ENCODE measurements around the gene GLT8D1. TPM values are rescaled to one million over a fixed set of nuclear protein-coding genes. Genes with fewer than 3 reads are reported as not detected.

Gene GLT8D1
- total and polyA plus RNA-seq, 7 donors, result 9.2 to 47.4 (median 31.5) TPM

DNA sequence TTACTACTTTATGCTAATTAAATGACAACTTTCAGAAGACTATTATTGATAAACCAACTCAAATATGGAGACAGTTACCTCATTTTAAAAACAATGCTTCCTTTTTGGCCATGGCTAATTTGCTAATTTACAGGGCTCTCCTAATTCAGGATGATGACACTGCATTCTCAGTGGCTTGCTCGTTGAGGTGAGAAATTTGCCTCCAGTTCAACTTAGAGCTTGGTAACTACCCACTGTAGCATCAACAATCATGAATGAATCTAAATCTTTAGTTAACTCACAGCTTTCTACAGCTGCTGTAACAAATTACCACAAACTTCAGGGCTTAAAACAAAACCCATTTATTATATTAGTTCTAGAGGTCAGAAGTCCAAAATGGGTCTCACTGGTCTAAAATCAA lies 33.9 kb downstream of the GLT8D1 start:
- Histone ChIP-seq H3K36me3 (peaks cover 6 to 68% (median 13%) of the 10 kb centered on the region in 4 donors), H3K4me1 (peaks cover 0 to 22% (median 17%) of the 10 kb centered on the region in 4 donors), H3K4me3 (no peak overlapping the region), H3K27ac (peak overlapping the region in 3 of 4 donors; percentile 51 to 63 (median 57)), H3K9me3 (no peaks in the 10 kb centered on the region), H3K27me3 (no peaks in the 10 kb centered on the region)
- TF ChIP-seq POLR2AphosphoS5 (IDR thresholded peaks at IDR 0.05), result no peak
- TF ChIP-seq, protein P1, sequence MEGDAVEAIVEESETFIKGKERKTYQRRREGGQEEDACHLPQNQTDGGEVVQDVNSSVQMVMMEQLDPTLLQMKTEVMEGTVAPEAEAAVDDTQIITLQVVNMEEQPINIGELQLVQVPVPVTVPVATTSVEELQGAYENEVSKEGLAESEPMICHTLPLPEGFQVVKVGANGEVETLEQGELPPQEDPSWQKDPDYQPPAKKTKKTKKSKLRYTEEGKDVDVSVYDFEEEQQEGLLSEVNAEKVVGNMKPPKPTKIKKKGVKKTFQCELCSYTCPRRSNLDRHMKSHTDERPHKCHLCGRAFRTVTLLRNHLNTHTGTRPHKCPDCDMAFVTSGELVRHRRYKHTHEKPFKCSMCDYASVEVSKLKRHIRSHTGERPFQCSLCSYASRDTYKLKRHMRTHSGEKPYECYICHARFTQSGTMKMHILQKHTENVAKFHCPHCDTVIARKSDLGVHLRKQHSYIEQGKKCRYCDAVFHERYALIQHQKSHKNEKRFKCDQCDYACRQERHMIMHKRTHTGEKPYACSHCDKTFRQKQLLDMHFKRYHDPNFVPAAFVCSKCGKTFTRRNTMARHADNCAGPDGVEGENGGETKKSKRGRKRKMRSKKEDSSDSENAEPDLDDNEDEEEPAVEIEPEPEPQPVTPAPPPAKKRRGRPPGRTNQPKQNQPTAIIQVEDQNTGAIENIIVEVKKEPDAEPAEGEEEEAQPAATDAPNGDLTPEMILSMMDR (IDR thresholded peaks at IDR 0.05), result no peak
- TF ChIP-seq POLR2A (IDR thresholded peaks at IDR 0.05), result no peak
- TF ChIP-seq EP300 (IDR thresholded peaks at IDR 0.05), result no peak
- 51 to 66% methylated on average over 1 of the region's 1 CpG for WGBS, 2 donors
- intact Hi-C loops (cut with DNase I), result no loop called here
- DNase-seq, result no peak

DNA sequence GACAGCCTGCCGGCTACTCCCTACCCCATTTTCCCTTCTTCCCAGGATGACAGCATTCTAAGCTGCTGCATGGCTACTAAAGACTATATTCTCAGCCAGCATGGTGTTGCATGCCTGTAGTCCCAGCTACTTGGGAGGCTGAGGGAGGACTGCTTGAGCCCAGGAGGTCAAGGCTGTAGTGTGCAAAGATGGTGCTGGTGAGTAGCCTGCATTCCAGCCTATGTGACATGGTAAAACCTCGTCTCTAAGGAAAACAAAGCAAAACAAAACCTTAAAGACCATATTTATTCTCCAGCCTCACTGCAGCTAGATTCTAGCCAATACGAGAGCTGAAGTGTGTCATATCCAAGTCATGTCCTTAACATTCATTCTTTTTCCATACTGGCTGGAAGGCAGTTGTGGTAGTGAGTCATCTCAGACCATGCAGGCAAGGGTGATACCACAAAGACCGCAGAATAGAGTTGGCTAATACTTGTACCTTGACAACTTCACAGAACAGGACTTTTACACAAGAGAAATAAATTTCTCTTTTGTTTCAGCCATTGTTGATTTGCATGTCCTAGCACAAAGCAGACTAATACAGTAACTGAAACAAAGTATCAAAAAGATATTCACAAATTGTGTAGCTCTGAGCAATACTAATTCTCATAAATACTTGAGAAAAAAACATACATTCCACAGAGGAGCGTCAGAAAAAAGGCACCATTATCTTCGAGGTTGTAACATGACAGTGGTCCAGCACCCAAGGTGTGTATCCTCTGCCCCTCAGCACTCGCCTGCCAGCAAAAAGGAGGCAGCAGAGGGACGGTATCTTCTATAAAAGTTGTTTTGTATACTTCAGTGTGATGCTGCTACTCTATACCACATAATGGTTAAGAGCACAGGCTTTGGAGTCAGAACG lies 34.7 kb downstream of the GLT8D1 start:
- Histone ChIP-seq H3K27ac (peak overlapping the region; percentile 21 to 63 (median 54)), H3K36me3 (peaks cover 0 to 68% (median 10%) of the 10 kb centered on the region in 4 donors), H3K4me1 (peaks cover 0 to 22% (median 17%) of the 10 kb centered on the region in 4 donors), H3K27me3 (no peaks in the 10 kb centered on the region), H3K9me3 (no peaks in the 10 kb centered on the region), H3K4me3 (no peak overlapping the region)
- WGBS, 2 donors, result 76 to 77% methylated on average over 9 of the region's 9 CpGs
- intact Hi-C loops (cut with DNase I), result no loop called here
- DNase-seq, result no peak
- TF ChIP-seq POLR2AphosphoS5 (IDR thresholded peaks at IDR 0.05), result no peak
- no peak for TF ChIP-seq EP300 (IDR thresholded peaks at IDR 0.05)
- TF ChIP-seq, protein P1 (IDR thresholded peaks at IDR 0.05), result no peak
- no peak for TF ChIP-seq POLR2A (IDR thresholded peaks at IDR 0.05)

DNA sequence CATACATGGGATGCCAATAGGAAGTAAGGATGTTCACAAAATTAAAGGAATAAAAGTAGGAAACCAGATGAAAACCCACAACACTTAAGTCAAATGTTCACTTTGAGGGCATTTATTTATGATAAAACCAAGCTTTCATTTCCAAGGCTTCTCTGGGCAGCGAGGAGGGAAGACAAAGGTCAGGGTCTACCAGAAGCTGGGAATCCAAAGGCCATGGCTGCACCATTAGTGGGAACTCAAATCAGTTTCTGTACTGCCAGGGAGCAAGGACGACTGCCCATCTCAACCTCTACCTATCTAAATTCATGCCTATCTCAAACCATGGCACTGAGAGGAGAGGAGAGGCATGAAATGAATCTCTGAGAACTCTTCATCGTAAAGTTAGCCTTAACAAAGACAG lies 42.5 kb downstream of the GLT8D1 start:
- DNase-seq, result no peak
- H3K36me3 ChIP-seq, result peaks cover 16 to 88% (median 26%) of the 10 kb centered on the region in 4 donors
- no peaks in the 10 kb centered on the region for H3K9me3 ChIP-seq
- intact Hi-C loops (cut with DNase I), result no loop called here
- no peak overlapping the region for H3K27ac ChIP-seq
- no peaks in the 10 kb centered on the region for H3K27me3 ChIP-seq
- TF ChIP-seq, protein P1 (IDR thresholded peaks at IDR 0.05), result no peak
- no peak for TF ChIP-seq POLR2AphosphoS5 (IDR thresholded peaks at IDR 0.05)
- no peak for TF ChIP-seq EP300 (IDR thresholded peaks at IDR 0.05)
- TF ChIP-seq POLR2A (IDR thresholded peaks at IDR 0.05), result no peak
- no peak overlapping the region for H3K4me3 ChIP-seq
- WGBS, 2 donors, result 95 to 96% methylated on average over 3 of the region's 3 CpGs
- no peaks in the 10 kb centered on the region for H3K4me1 ChIP-seq

DNA sequence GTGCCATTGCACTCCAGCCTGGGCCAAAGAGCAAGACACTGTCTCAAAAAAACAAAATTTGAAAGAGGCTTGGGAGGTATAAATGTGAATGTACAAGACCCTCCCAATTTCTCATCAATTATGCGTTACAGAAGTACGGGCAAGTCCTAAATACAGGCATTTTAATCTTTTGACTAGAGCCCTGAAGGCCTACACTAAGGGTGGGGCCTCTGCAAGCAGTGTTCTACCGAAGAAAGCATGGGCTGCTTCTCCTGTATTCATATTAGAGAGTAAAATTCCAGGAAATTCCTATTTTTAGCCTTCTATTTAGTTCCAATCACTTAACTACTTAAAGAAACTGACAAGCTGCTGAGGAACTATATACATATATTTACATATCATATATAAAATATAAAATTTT lies 45.5 kb downstream of the GLT8D1 start:
- H3K9me3 ChIP-seq, result no peaks in the 10 kb centered on the region
- H3K4me3 ChIP-seq, result no peak overlapping the region
- intact Hi-C loops (cut with DNase I), result no loop called here
- H3K36me3 ChIP-seq, result peaks cover 27 to 88% (median 42%) of the 10 kb centered on the region in 4 donors
- TF ChIP-seq EP300 (IDR thresholded peaks at IDR 0.05), result no peak
- WGBS, 2 donors, result 63 to 94% methylated on average over 3 of the region's 3 CpGs
- H3K27me3 ChIP-seq, result no peaks in the 10 kb centered on the region
- H3K4me1 ChIP-seq, result no peaks in the 10 kb centered on the region
- no peak for DNase-seq
- no peak overlapping the region for H3K27ac ChIP-seq

DNA sequence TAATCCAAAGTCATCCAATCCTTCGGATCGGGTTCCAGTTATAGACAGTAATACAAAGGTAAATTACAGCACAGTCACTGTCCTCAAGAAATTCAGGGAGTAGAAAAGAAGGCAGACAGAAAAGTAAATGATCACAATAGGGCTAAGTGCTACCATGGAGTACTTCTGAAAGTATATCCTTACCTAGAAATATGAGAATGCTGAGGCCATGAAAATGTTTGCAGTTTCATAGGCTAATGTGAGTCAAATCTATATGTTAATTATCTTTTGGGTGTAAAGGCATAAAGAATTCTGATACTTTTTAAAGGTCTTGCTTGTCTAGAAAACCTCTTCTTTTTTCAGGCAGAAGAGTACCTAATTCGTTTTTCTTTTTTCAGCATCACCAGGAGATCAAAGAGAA lies 49.7 kb downstream of the GLT8D1 start:
- WGBS, 2 donors, result 91 to 96% methylated on average over 3 of the region's 3 CpGs
- Histone ChIP-seq H3K36me3 (peaks cover 25 to 100% (median 48%) of the 10 kb centered on the region in 4 donors), H3K4me1 (no peaks in the 10 kb centered on the region), H3K27me3 (no peaks in the 10 kb centered on the region), H3K27ac (no peak overlapping the region), H3K4me3 (no peak overlapping the region), H3K9me3 (no peaks in the 10 kb centered on the region)
- intact Hi-C loops (cut with DNase I), result no loop called here
- no peak for DNase-seq
- TF ChIP-seq POLR2AphosphoS5 (IDR thresholded peaks at IDR 0.05) (no peak), EP300 (IDR thresholded peaks at IDR 0.05) (no peak), POLR2A (IDR thresholded peaks at IDR 0.05) (no peak)
- TF ChIP-seq, protein P1 (IDR thresholded peaks at IDR 0.05), result no peak
